Endothelial cell of umbilical vein (primary cell): ENCODE data around the gene HOXA11. TPM values are rescaled to one million over a fixed set of nuclear protein-coding genes. Genes with fewer than 3 reads are reported as not detected.

ENCODE experiments used
- Bru-seq: library from RNA; stranded (reverse); fragments of 400-500 nt; gene quantifications from one replicate; lab custom pipeline; 2021; lab: Mats Ljungman, UMichigan
- BruChase-seq, 2 experiments: library from RNA; stranded (reverse); fragments of 400-500 nt; gene quantifications; one replicate each; lab custom pipeline; 2021; lab: Mats Ljungman, UMichigan
- BruUV-seq: library from RNA; stranded (reverse); fragments of 400-500 nt; replicated peaks from 2 replicates; lab custom pipeline; 2021; lab: Mats Ljungman, UMichigan
- CTCF ChIA-PET: fragments of 300-600, 350-600 bp; sonication (Branson Sonifier 250); formaldehyde crosslinking; loops from one replicate; lab custom pipeline; 2021; ENCODE audit warnings: antibody characterized with exemption, inconsistent platforms; lab: Charles Lee
- POLR2A ChIA-PET: fragments of 300-600, 350-600 bp; sonication (Branson Sonifier 250); formaldehyde crosslinking; loops from one replicate; lab custom pipeline; 2021; ENCODE audit warnings: antibody characterized with exemption, inconsistent platforms; lab: Charles Lee
- DNase-seq: peaks from one replicate; pipeline ENCODE4 v3.0.0-alpha.2; 2011; ENCODE audit warnings: low read depth, low spot score
- FAIRE-seq: peaks from 2 replicates; lab custom pipeline; 2011; peaks lifted over from hg19 to GRCh38; lab: Jason Lieb, UNC
- H2AFZ ChIP-seq: 2 replicates; pipeline ENCODE4 v1.6.0; 2012; ENCODE audit warnings: low read depth, low read length, control low read depth, inconsistent platforms
- H3K27ac ChIP-seq: 2 replicates; pipeline ENCODE4 v1.5.1; 2011; ENCODE audit warnings: low read depth, mild to moderate bottlenecking, control low read depth, low read length, moderate library complexity; ENCODE audit not compliant: insufficient read depth
- H3K27me3 ChIP-seq, 2 experiments: 2 replicates each; pipeline versions ENCODE4 v1.6.0 to v1.6.1; 2011; ENCODE audit warnings: low read length in 2 of 2, mixed read lengths in 1 of 2; ENCODE audit not compliant: control insufficient read depth in 2 of 2, insufficient read depth in 2 of 2
- H3K36me3 ChIP-seq, 2 experiments: 2 replicates in 1 of 2; 3 replicates in 1 of 2; pipeline ENCODE4 v1.5.1; 2011; ENCODE audit warnings: low read length in 2 of 2, mild to moderate bottlenecking in 1 of 2, moderate library complexity in 1 of 2; ENCODE audit not compliant: control insufficient read depth in 2 of 2, insufficient read depth in 2 of 2; ENCODE audit errors: extremely low read depth in 1 of 2
- H3K4me1 ChIP-seq: 3 replicates; pipeline ENCODE4 v1.5.1; 2011; ENCODE audit warnings: mild to moderate bottlenecking, low read length; ENCODE audit not compliant: control insufficient read depth, insufficient read depth; ENCODE audit errors: extremely low read depth
- H3K4me2 ChIP-seq: 2 replicates; pipeline ENCODE4 v1.6.1; 2011; ENCODE audit warnings: low read length, control low read depth, mixed read lengths; ENCODE audit not compliant: insufficient read depth
- H3K4me3 ChIP-seq, 3 experiments: fragments of 200-600 bp in 1 of 3; sonication (generic), shearing (Covaris generic) in 1 of 3; replicated peaks in 1 of 3; 2 replicates each; pipeline ENCODE4 v1.5.1; 2011 to 2016; ENCODE audit warnings: control low read depth in 3 of 3, low read length in 3 of 3, mild to moderate bottlenecking in 2 of 3, inconsistent platforms in 1 of 3, low read depth in 1 of 3, moderate library complexity in 1 of 3; ENCODE audit not compliant: insufficient read depth in 1 of 3
- H3K79me2 ChIP-seq: 2 replicates; pipeline ENCODE4 v1.6.0; 2012; ENCODE audit warnings: low read length, inconsistent platforms; ENCODE audit not compliant: control insufficient read depth, insufficient read depth
- H3K9ac ChIP-seq: replicated peaks from 2 replicates; pipeline ENCODE3; 2011; ENCODE audit warnings: low read length, control low read depth; ENCODE audit not compliant: insufficient read depth; ENCODE audit errors: extremely low read depth
- H3K9me1 ChIP-seq: replicated peaks from 3 replicates; pipeline ENCODE4 v1.6.0; 2011; ENCODE audit warnings: mild to moderate bottlenecking, low read length; ENCODE audit not compliant: control insufficient read depth, insufficient read depth; ENCODE audit errors: extremely low read depth
- H3K9me3 ChIP-seq: replicated peaks from 2 replicates; pipeline ENCODE4 v1.5.1; 2012; ENCODE audit warnings: low read length, inconsistent platforms; ENCODE audit not compliant: control insufficient read depth, insufficient read depth
- H4K20me1 ChIP-seq: replicated peaks from 2 replicates; pipeline ENCODE3; 2011; ENCODE audit warnings: mild to moderate bottlenecking, low read length; ENCODE audit not compliant: control insufficient read depth, insufficient read depth; ENCODE audit errors: extremely low read depth
- EZH2 ChIP-seq: IDR thresholded peaks from 2 replicates; pipeline ENCODE4 v1.6.1; 2012; ENCODE audit warnings: borderline replicate concordance, low read depth, mild to moderate bottlenecking, moderate library complexity, low read length, inconsistent platforms; ENCODE audit not compliant: severe bottlenecking
- FOS ChIP-seq: IDR thresholded peaks from 2 replicates; pipeline ENCODE4 v1.6.1; 2011; ENCODE audit warnings: mild to moderate bottlenecking, low read length, moderate library complexity, borderline replicate concordance; ENCODE audit not compliant: insufficient read depth
- GATA2 ChIP-seq: IDR thresholded peaks from 2 replicates; pipeline ENCODE4 v1.7.0; 2011; ENCODE audit warnings: low read depth, mild to moderate bottlenecking, moderate library complexity, mixed read lengths, low read length; ENCODE audit not compliant: insufficient read length, insufficient read depth
- JUN ChIP-seq: IDR thresholded peaks from 2 replicates; pipeline ENCODE4 v1.6.1; 2011; ENCODE audit warnings: borderline replicate concordance, low read depth; ENCODE audit not compliant: insufficient read length, insufficient read depth
- MAX ChIP-seq: IDR thresholded peaks from 2 replicates; pipeline ENCODE4 v1.6.1; 2011; ENCODE audit not compliant: insufficient read depth, insufficient read length
- MYC ChIP-seq: IDR thresholded peaks from one replicate; pipeline ENCODE4 v1.6.1; 2011; ENCODE audit warnings: mild to moderate bottlenecking, low read depth, low read length
- POLR2A ChIP-seq: IDR thresholded peaks from 2 replicates; pipeline ENCODE4 v1.6.1; 2012; ENCODE audit warnings: low read depth, mild to moderate bottlenecking, control low read depth, low read length
- POLR2AphosphoS5 ChIP-seq: IDR thresholded peaks from 2 replicates; pipeline ENCODE4 v1.6.1; 2012; ENCODE audit warnings: low read depth, mild to moderate bottlenecking, control low read depth, low read length, moderate library complexity; ENCODE audit not compliant: insufficient read depth
- dilution Hi-C: fragments of 300-500 bp; cut with MboI; formaldehyde crosslinking; loops from one replicate; pipeline ENCODE4 v1.15.0; 2019; ENCODE audit warnings: low sequenced_read_pairs; ENCODE audit not compliant: extremely low pct_ligation_motif_present
- intact Hi-C: fragments of 100-400 bp; cut with micrococcal nuclease; formaldehyde crosslinking; loops from one replicate; pipeline ENCODE4 v1.10.0; 2022
- long read RNA-seq: library from polyadenylated mRNA; stranded (forward); transcript quantifications from one replicate; pipeline ENCODE4 v2.0.0, GENCODE V29; 2021
- polyA minus RNA-seq, 3 experiments: library from RNA; depleted of rRNA, polyadenylated mRNA; stranded (reverse); fragments of >200 nt; gene quantifications; 1 replicate in 1 of 3; 2 replicates in 2 of 3; pipeline ENCODE4 v1.2.3, GENCODE V29; 2011
- polyA plus RNA-seq, 4 experiments: library from polyadenylated mRNA; depleted of rRNA in 3 of 4; stranded (reverse) in 3 of 4; unstranded in 1 of 4; fragments of >200 nt; gene quantifications; 2 replicates each; pipeline versions ENCODE4 v1.2.1 to v1.2.3, GENCODE V29; 2011 to 2012; ENCODE audit warnings: missing spikeins in 1 of 4
- total RNA-seq: library from RNA; stranded (reverse); gene quantifications from 2 replicates; pipeline ENCODE4 v1.2.3, GENCODE V29; 2021

The HOXA11 gene
- total RNA-seq, result 15.2 and 16.7 TPM in 2 replicates
- 10.4 and 10.8 TPM in 2 replicates for polyA plus RNA-seq
- polyA plus RNA-seq (2011; cell fraction: cytosol; rRNA removed), result 8.2 and 9.7 TPM in 2 replicates
- 4.6 and 5.5 TPM in 2 replicates for polyA plus RNA-seq (2011; cell fraction: nucleus; rRNA removed)
- polyA plus RNA-seq (2012), result 11.6 TPM in 2 replicates
- polyA minus RNA-seq, result 6.6 and 8.6 TPM in 2 replicates
- polyA minus RNA-seq (2011; cell fraction: cytosol; rRNA and poly(A)+ RNA removed), result 2.8 TPM
- 3.6 and 3.7 TPM in 2 replicates for polyA minus RNA-seq (2011; cell fraction: nucleus; rRNA and poly(A)+ RNA removed)
- percentile 79 among the genes with signal in this experiment for Bru-seq, nascent RNA
- percentile 71 among the genes with signal in this experiment for BruChase-seq, experiment 1, labeled RNA remaining after a 6-hour chase
- BruChase-seq, experiment 2, labeled RNA remaining after a 2-hour chase, result percentile 90 among the genes with signal in this experiment
- long read RNA-seq, transcript HOXA11-201 (2 exons, 2,295 nt), result major isoform, 35 of 41 reads
- long read RNA-seq, partial matches to known transcripts, result 0 of 41 reads
- long read RNA-seq, other reads (novel, unspliced or antisense), result 6 of 41 reads

- Histone ChIP-seq H3K4me2 (peak within 1 kb of the TSS; percentile 82), H3K27ac (peak within 1 kb of the TSS; percentile 90), H3K79me2 (peaks cover 72% of the 10 kb centered on the region), H3K27me3 (no peaks in the 10 kb centered on the region), H3K4me3 (peak within 1 kb of the TSS; percentile 82 to 91 (median 84)), H2AFZ (peak within 1 kb of the TSS; percentile 26), H4K20me1 (no peaks in the 10 kb centered on the region), H3K9me1 (no peaks in the 10 kb centered on the region), H3K4me1 (peaks cover 74% of the 10 kb centered on the region), H3K36me3 (no peaks in the 10 kb centered on the region), H3K9ac (peak within 1 kb of the TSS; percentile 88), H3K9me3 (no peaks in the 10 kb centered on the region)
- CTCF ChIA-PET, result interaction anchor here (0.9 to 6.0 kb wide), 9 partner anchors 11 to 908 kb away, joined by 3 to 49 read pairs (median 4); partner anchors contain the start of genes HOXA10 and HOXA13
- BruUV-seq, result TSS peak; percentile 53
- POLR2A ChIA-PET, result interaction anchor here (1.1 to 2.0 kb wide), 5 partner anchors 9 to 23 kb away, joined by 5 to 8 read pairs (median 6); no protein-coding TSS in a partner anchor
- intact Hi-C loops, result loop anchor here (1.0 to 5.0 kb wide), 2 partner anchors 8 to 1328 kb away; no protein-coding TSS in a partner anchor
- TF ChIP-seq POLR2AphosphoS5 (peak; percentile 85), POLR2A (peak; percentile 96), JUN (no peak), FOS (no peak), EZH2 (no peak), MYC (no peak), GATA2 (no peak), MAX (peak; percentile 38)
- peak; percentile 94 for DNase-seq
- dilution Hi-C loops, result no loop called here
- FAIRE-seq, result peak; percentile 99
Observed at GRCh38 chr7:27185013-27185853, at the start of gene HOXA11. HOXA11 (minus strand) TSS chr7:27185232; CDS start chr7:27185144, 88 bp downstream.
